Natural killer cell treated with Interleukin-12 subunit alpha and Interleukin-12 subunit beta and Interleukin-15 and Interleukin-18, amount 100 ng/mL, for 72 hours (primary cell): ENCODE measurements around the gene TMED6. TPM values are rescaled to one million over a fixed set of nuclear protein-coding genes. Genes with fewer than 3 reads are reported as not detected.

ENCODE experiments used
- ATAC-seq, 2 donors: fragments of 150-1000 bp; cut with Tn5 transposase in 1 of 2; sonication (Bioruptor Pico), chemical (Tn5 transposase) in 1 of 2; 2 replicates each; pipeline ENCODE4 v1.10.0; 2021
- DNase-seq: peaks from one replicate; pipeline ENCODE4 v3.0.0; 2022; ENCODE audit warnings: low spot score
- H3K27ac Mint-ChIP-seq, 2 donors: 1 replicate in 1 of 2; 2 replicates in 1 of 2; pipeline ENCODE4 v1.8.0; 2022; ENCODE audit warnings: mixed read lengths in 2 of 2, mild to moderate bottlenecking in 1 of 2, moderate library complexity in 1 of 2
- H3K27me3 Mint-ChIP-seq, 2 donors: 1 replicate in 1 of 2; 2 replicates in 1 of 2; pipeline ENCODE4 v1.8.0; 2022; ENCODE audit warnings: mixed read lengths in 2 of 2
- H3K36me3 Mint-ChIP-seq: one replicate; pipeline ENCODE4 v1.8.0; 2022; ENCODE audit warnings: mixed read lengths
- H3K4me1 Mint-ChIP-seq, 2 donors: 1 replicate in 1 of 2; 2 replicates in 1 of 2; pipeline ENCODE4 v1.8.0; 2022; ENCODE audit warnings: low read depth in 2 of 2, mixed read lengths in 2 of 2, mild to moderate bottlenecking in 1 of 2
- H3K4me3 Mint-ChIP-seq: one replicate; pipeline ENCODE4 v1.8.0; 2022; ENCODE audit warnings: mixed read lengths
- H3K9me3 Mint-ChIP-seq: 2 replicates; pipeline ENCODE4 v1.8.0; 2022; ENCODE audit warnings: mixed read lengths
- total RNA-seq, 2 donors: library from RNA; stranded (reverse); gene quantifications; one replicate each; pipeline ENCODE4 v1.2.3, GENCODE V29; 2022

The TMED6 gene
- total RNA-seq, 2 donors from 2014 or later: 1.5 to 5.0 TPM

GRCh38 chr16:69345923-69346322 lies 5.7 kb downstream of the TMED6 start:
- Mint-ChIP-seq H3K4me3 (peak overlapping the region; percentile 29), H3K9me3 (no peaks in the 10 kb centered on the region), H3K4me1 (peaks cover 16 to 23% of the 10 kb centered on the region in 2 donors), H3K36me3 (peaks cover 10% of the 10 kb centered on the region), H3K27me3 (no peaks in the 10 kb centered on the region), H3K27ac (peak overlapping the region in 1 of 2 donors; percentile 10)
- ATAC-seq: peak in 1 of 2 donors; percentile 73
- DNase-seq: no peak

- DNase-seq: no peak
- H3K27me3 Mint-ChIP-seq: no peaks in the 10 kb centered on the region
- H3K27ac Mint-ChIP-seq: no peak overlapping the region
- peaks cover 27 to 32% of the 10 kb centered on the region in 2 donors for H3K4me1 Mint-ChIP-seq
- H3K9me3 Mint-ChIP-seq: no peaks in the 10 kb centered on the region
- no peak overlapping the region for H3K4me3 Mint-ChIP-seq
- no peak for ATAC-seq
- peaks cover 24% of the 10 kb centered on the region for H3K36me3 Mint-ChIP-seq
Measured at GRCh38 chr16:69344171-69344570, 7.4 kb downstream of the TMED6 start.

GRCh38 chr16:69340095-69340644 lies 11.4 kb downstream of the TMED6 start:
- ATAC-seq (no peak), DNase-seq (no peak)
- peaks cover 37 to 38% of the 10 kb centered on the region in 2 donors for H3K4me1 Mint-ChIP-seq
- no peaks in the 10 kb centered on the region for H3K9me3 Mint-ChIP-seq
- peak overlapping the region; percentile 86 to 98 for H3K27ac Mint-ChIP-seq
- H3K27me3 Mint-ChIP-seq: no peaks in the 10 kb centered on the region
- H3K36me3 Mint-ChIP-seq: peaks cover 33% of the 10 kb centered on the region
- peak overlapping the region; percentile 96 for H3K4me3 Mint-ChIP-seq

- Mint-ChIP-seq H3K9me3 (no peaks in the 10 kb centered on the region), H3K4me3 (peak within 1 kb of the TSS; percentile 96), H3K27ac (peak within 1 kb of the TSS; percentile 86 to 98), H3K36me3 (peaks cover 37% of the 10 kb centered on the region), H3K4me1 (peaks cover 38 to 39% of the 10 kb centered on the region in 2 donors), H3K27me3 (no peaks in the 10 kb centered on the region)
- peak; percentile 96 to 97 for ATAC-seq
- peak; percentile 94 for DNase-seq
Measured at GRCh38 chr16:69339289-69340094, 12.1 kb downstream of the TMED6 start, which contains the start of the genes COG8 and NIP7. COG8 (minus strand) TSS chr16:69339564; CDS start chr16:69339552, 12 bp downstream. NIP7 (plus strand) TSS chr16:69339772; CDS start chr16:69339830, 58 bp downstream.

GRCh38 chr16:69338557-69339288 lies 12.9 kb downstream of the TMED6 start:
- H3K36me3 Mint-ChIP-seq: peaks cover 37% of the 10 kb centered on the region
- peaks cover 38 to 39% of the 10 kb centered on the region in 2 donors for H3K4me1 Mint-ChIP-seq

GRCh38 chr16:69334696-69335095 lies 16.9 kb downstream of the TMED6 start:
- Mint-ChIP-seq H3K27ac (no peak overlapping the region), H3K9me3 (no peaks in the 10 kb centered on the region), H3K4me1 (peaks cover 20 to 31% of the 10 kb centered on the region in 2 donors), H3K4me3 (no peak overlapping the region), H3K27me3 (no peaks in the 10 kb centered on the region), H3K36me3 (peaks cover 17% of the 10 kb centered on the region)
- ATAC-seq (no peak), DNase-seq (no peak)

More at GRCh38 chr16:69338557-69339288, 12.9 kb downstream of the TMED6 start:
- Mint-ChIP-seq H3K27me3 (no peaks in the 10 kb centered on the region), H3K4me3 (peak overlapping the region; percentile 96), H3K27ac (peak overlapping the region; percentile 86 to 98), H3K9me3 (no peaks in the 10 kb centered on the region)
- ATAC-seq (no peak), DNase-seq (peak; percentile 81)

GRCh38 chr16:69330286-69331109 lies 21.1 kb downstream of the TMED6 start, which contains the start of gene PDF:
PDF (minus strand) TSS chr16:69330588; CDS start chr16:69330570, 18 bp downstream.
- Mint-ChIP-seq H3K27ac (peak within 1 kb of the TSS in 1 of 2 donors; percentile 60), H3K4me3 (peak within 1 kb of the TSS; percentile 82), H3K9me3 (no peaks in the 10 kb centered on the region), H3K4me1 (peaks cover 25 to 29% of the 10 kb centered on the region in 2 donors), H3K36me3 (peaks cover 10% of the 10 kb centered on the region), H3K27me3 (no peaks in the 10 kb centered on the region)
- ATAC-seq (peak; percentile 99), DNase-seq (peak; percentile 94)

GRCh38 chr16:69329369-69330285 lies 22.0 kb downstream of the TMED6 start:
- peak overlapping the region in 1 of 2 donors; percentile 60 for H3K27ac Mint-ChIP-seq
- peak; percentile 47 to 58 for ATAC-seq

GRCh38 chr16:69328854-69329316 lies 22.7 kb downstream of the TMED6 start:
- ATAC-seq (no peak), DNase-seq (no peak)
- Mint-ChIP-seq H3K27me3 (no peaks in the 10 kb centered on the region), H3K27ac (peak overlapping the region; percentile 45 to 60), H3K4me1 (peaks cover 25% of the 10 kb centered on the region in 2 donors), H3K9me3 (no peaks in the 10 kb centered on the region), H3K4me3 (peak overlapping the region; percentile 79), H3K36me3 (peaks cover 5% of the 10 kb centered on the region)

More at GRCh38 chr16:69329369-69330285, 22.0 kb downstream of the TMED6 start:
- H3K4me1 Mint-ChIP-seq: peaks cover 25% of the 10 kb centered on the region in 2 donors
- peak; percentile 63 for DNase-seq
- H3K36me3 Mint-ChIP-seq: peaks cover 5% of the 10 kb centered on the region
- peak overlapping the region; percentile 79 for H3K4me3 Mint-ChIP-seq
- H3K27me3 Mint-ChIP-seq: no peaks in the 10 kb centered on the region
- H3K9me3 Mint-ChIP-seq: no peaks in the 10 kb centered on the region

- H3K27ac Mint-ChIP-seq: no peak overlapping the region
- DNase-seq (no peak), ATAC-seq (no peak)
- H3K4me1 Mint-ChIP-seq: peaks cover 23 to 25% of the 10 kb centered on the region in 2 donors
- no peaks in the 10 kb centered on the region for H3K27me3 Mint-ChIP-seq
- H3K9me3 Mint-ChIP-seq: no peaks in the 10 kb centered on the region
- peaks cover 5% of the 10 kb centered on the region for H3K36me3 Mint-ChIP-seq
- H3K4me3 Mint-ChIP-seq: peak overlapping the region; percentile 79
Measured at GRCh38 chr16:69327585-69328310, 23.8 kb downstream of the TMED6 start.

- ATAC-seq: no peak
- Mint-ChIP-seq H3K9me3 (no peaks in the 10 kb centered on the region), H3K36me3 (peaks cover 12% of the 10 kb centered on the region), H3K4me3 (peak overlapping the region; percentile 18), H3K27ac (no peak overlapping the region), H3K27me3 (no peaks in the 10 kb centered on the region), H3K4me1 (peaks cover 25 to 30% of the 10 kb centered on the region in 2 donors)
- DNase-seq: no peak
Measured at GRCh38 chr16:69326172-69326873, 25.3 kb downstream of the TMED6 start.
